Spleen (tissue), 11 donors: ENCODE measurements around the gene RIPOR2. TPM values are rescaled to one million over a fixed set of nuclear protein-coding genes. Genes with fewer than 3 reads are reported as not detected.
A peak's percentile ranks its signal among the peaks of the same experiment; 100 is the strongest.
"Not testable (repeated sequence)": the region's sequence is repeated elsewhere in the genome, so short reads cannot be mapped to it uniquely, and the experiment has no call there.

Experiments
- DNase-seq: peaks from one replicate; pipeline ENCODE4 v3.0.0-alpha.2; 2020
- H3K27ac ChIP-seq, 8 donors: fragments of 200-600 bp; sonication (generic) in 7 of 8; 1 replicate in 4 of 8; 2 replicates in 4 of 8; pipeline versions ENCODE4 v1.5.0 to v1.8.0; 2016 to 2021; ENCODE audit warnings: inconsistent platforms in 4 of 8, mild to moderate bottlenecking in 4 of 8, moderate library complexity in 1 of 8
- H3K27me3 ChIP-seq, 7 donors: fragments of 200-600 bp; sonication (generic) in 6 of 7; replicated peaks in 1 of 7; 1 replicate in 4 of 7; 2 replicates in 3 of 7; pipeline versions ENCODE4 v1.5.0 to v1.8.0; 2016 to 2021; ENCODE audit warnings: inconsistent platforms in 3 of 7, mild to moderate bottlenecking in 1 of 7
- H3K36me3 ChIP-seq, 6 donors: fragments of 200-600 bp; sonication (generic) in 5 of 6; 1 replicate in 4 of 6; 2 replicates in 2 of 6; pipeline versions ENCODE4 v1.5.0 to v1.8.0; 2016 to 2021; ENCODE audit warnings: inconsistent platforms in 2 of 6
- H3K4me1 ChIP-seq, 6 donors: fragments of 200-600 bp; sonication (generic) in 5 of 6; 1 replicate in 3 of 6; 2 replicates in 3 of 6; pipeline versions ENCODE4 v1.5.0 to v1.8.0; 2016 to 2021; ENCODE audit warnings: inconsistent platforms in 3 of 6
- H3K4me3 ChIP-seq, 8 donors: fragments of 200-600 bp; sonication (generic) in 7 of 8; 1 replicate in 4 of 8; 2 replicates in 4 of 8; pipeline versions ENCODE4 v1.5.0 to v1.8.0; 2016 to 2021; ENCODE audit warnings: inconsistent platforms in 4 of 8, mild to moderate bottlenecking in 4 of 8, moderate library complexity in 2 of 8
- H3K9me3 ChIP-seq, 8 donors: fragments of 200-600 bp; sonication (generic) in 7 of 8; 1 replicate in 4 of 8; 2 replicates in 4 of 8; pipeline versions ENCODE4 v1.5.0 to v1.8.0; 2016 to 2021; ENCODE audit warnings: inconsistent platforms in 4 of 8
- POLR2A ChIP-seq, 3 donors: fragments of 450-650 bp; IDR thresholded peaks; one replicate each; pipeline ENCODE4 v1.5.1; 2017; ENCODE audit warnings: antibody characterized with exemption in 3 of 3, mild to moderate bottlenecking in 1 of 3
- POLR2AphosphoS5 ChIP-seq, 3 donors: sonication (generic); formaldehyde crosslinking; IDR thresholded peaks; one replicate each; pipeline ENCODE4 v1.5.1; 2017; ENCODE audit warnings: antibody characterized with exemption in 3 of 3
- WGBS, 5 donors: extraction: QIAGEN DNeasy Blood & Tissue Kit in 3 of 5; methylation state at CpG; one replicate each; pipeline versions ENCODE4 v1.1.5 to v1.1.7; 2013 to 2018; 5-methylcytosine and 5-hydroxymethylcytosine counted together
- intact Hi-C: fragments of 100-400 bp; cut with DNase I; formaldehyde crosslinking; loops from one replicate; pipeline ENCODE4 v1.15.0; 2023; ENCODE audit warnings: low total_unique reads
- polyA plus RNA-seq, 3 donors: library from polyadenylated mRNA; stranded (reverse); fragments of 200-250 nt; gene quantifications; one replicate each; pipeline ENCODE4 v1.2.1, GENCODE V29; 2013
- total RNA-seq, 7 donors: library from RNA; depleted of rRNA in 3 of 7; stranded (reverse); fragments of >200 nt in 3 of 7; fragmentation: NEBNext Ultra II Directional in 4 of 7; extraction: Animal tissue kit (Norgen Biotek cat#: 25700) in 4 of 7; gene quantifications; one replicate each; pipeline versions ENCODE4 v1.1.0 to v1.2.1, GENCODE V29; 2016 to 2021
- TF ChIP-seq, protein P1 (sequence below), 11 experiments: fragments of 200-600 bp in 7 of 11; fragments of 450-650 bp in 4 of 11; sonication (generic) in 4 of 11; IDR thresholded peaks in 8 of 11; conservative IDR thresholded peaks in 3 of 11; 1 replicate in 7 of 11; 2 replicates in 4 of 11; pipeline versions ENCODE4 v1.4.0 to v1.8.0; 2016 to 2021; ENCODE audit warnings: antibody characterized with exemption in 11 of 11, inconsistent platforms in 4 of 11, mild to moderate bottlenecking in 1 of 11
- donor health status: healthy with polysubstance abuse.
- donor health status: DM: no; HTN: no; CAD: no; lungs with moderate emphysema.
- donor health status: DM: no; HTN: no; CAD: no.
- donor health status: Bipolar disorder and iron deficiency.
- donor health status: healthy.
- donor health status: DM: no; HTN: no; CAD: no.
- donor health status: DM: yes; HTN: yes; CAD: no.

Gene RIPOR2
- total and polyA plus RNA-seq, 10 donors: 40.6 to 247 (median 147) TPM

GRCh38 chr6:24759718-24760117 lies 176.0 kb downstream of the RIPOR2 start:
- Histone ChIP-seq H3K9me3 (no peaks in the 10 kb centered on the region), H3K27me3 (no peaks in the 10 kb centered on the region), H3K4me1 (peaks cover 0 to 4% (median 0%) of the 10 kb centered on the region in 6 donors), H3K4me3 (no peak overlapping the region), H3K36me3 (no peaks in the 10 kb centered on the region), H3K27ac (no peak overlapping the region)
- no peak for DNase-seq
- TF ChIP-seq POLR2AphosphoS5 (IDR thresholded peaks at IDR 0.05) (no peak), POLR2A (IDR thresholded peaks at IDR 0.05) (no peak)
- TF ChIP-seq, protein P1, sequence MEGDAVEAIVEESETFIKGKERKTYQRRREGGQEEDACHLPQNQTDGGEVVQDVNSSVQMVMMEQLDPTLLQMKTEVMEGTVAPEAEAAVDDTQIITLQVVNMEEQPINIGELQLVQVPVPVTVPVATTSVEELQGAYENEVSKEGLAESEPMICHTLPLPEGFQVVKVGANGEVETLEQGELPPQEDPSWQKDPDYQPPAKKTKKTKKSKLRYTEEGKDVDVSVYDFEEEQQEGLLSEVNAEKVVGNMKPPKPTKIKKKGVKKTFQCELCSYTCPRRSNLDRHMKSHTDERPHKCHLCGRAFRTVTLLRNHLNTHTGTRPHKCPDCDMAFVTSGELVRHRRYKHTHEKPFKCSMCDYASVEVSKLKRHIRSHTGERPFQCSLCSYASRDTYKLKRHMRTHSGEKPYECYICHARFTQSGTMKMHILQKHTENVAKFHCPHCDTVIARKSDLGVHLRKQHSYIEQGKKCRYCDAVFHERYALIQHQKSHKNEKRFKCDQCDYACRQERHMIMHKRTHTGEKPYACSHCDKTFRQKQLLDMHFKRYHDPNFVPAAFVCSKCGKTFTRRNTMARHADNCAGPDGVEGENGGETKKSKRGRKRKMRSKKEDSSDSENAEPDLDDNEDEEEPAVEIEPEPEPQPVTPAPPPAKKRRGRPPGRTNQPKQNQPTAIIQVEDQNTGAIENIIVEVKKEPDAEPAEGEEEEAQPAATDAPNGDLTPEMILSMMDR (IDR thresholded peaks at IDR 0.05 in 8 of 11, conservative IDR thresholded peaks at IDR 0.05 in 3 of 11): no peak
- 89 to 98% (median 95%) methylated on average over 3 of the region's 3 CpGs for WGBS, 5 donors
- intact Hi-C loops: no loop called here

GRCh38 chr6:24757611-24758010 lies 178.1 kb downstream of the RIPOR2 start:
- Histone ChIP-seq H3K36me3 (no peaks in the 10 kb centered on the region), H3K27me3 (no peaks in the 10 kb centered on the region), H3K27ac (peak overlapping the region in 5 of 8 donors; percentile 15 to 51 (median 29)), H3K9me3 (no peaks in the 10 kb centered on the region), H3K4me3 (no peak overlapping the region), H3K4me1 (peaks cover 0 to 4% (median 0%) of the 10 kb centered on the region in 6 donors)
- TF ChIP-seq POLR2AphosphoS5 (IDR thresholded peaks at IDR 0.05): no peak
- no peak for TF ChIP-seq POLR2A (IDR thresholded peaks at IDR 0.05)
- TF ChIP-seq, protein P1 (IDR thresholded peaks at IDR 0.05 in 8 of 11, conservative IDR thresholded peaks at IDR 0.05 in 3 of 11): no peak
- no peak for DNase-seq
- intact Hi-C loops: no loop called here
- WGBS, 5 donors: 71 to 85% (median 80%) methylated on average over 6 of the region's 6 CpGs

- Histone ChIP-seq H3K4me1 (peaks cover 0 to 4% (median 0%) of the 10 kb centered on the region in 6 donors), H3K9me3 (no peaks in the 10 kb centered on the region), H3K4me3 (no peak overlapping the region), H3K27ac (no peak overlapping the region), H3K36me3 (no peaks in the 10 kb centered on the region), H3K27me3 (no peaks in the 10 kb centered on the region)
- DNase-seq: no peak
- TF ChIP-seq POLR2AphosphoS5 (IDR thresholded peaks at IDR 0.05) (no peak), POLR2A (IDR thresholded peaks at IDR 0.05) (no peak)
- TF ChIP-seq, protein P1 (IDR thresholded peaks at IDR 0.05 in 8 of 11, conservative IDR thresholded peaks at IDR 0.05 in 3 of 11): no peak
- intact Hi-C loops: no loop called here
Observed at GRCh38 chr6:24755279-24755678, 180.5 kb downstream of the RIPOR2 start.

GRCh38 chr6:24754378-24754777 lies 181.4 kb downstream of the RIPOR2 start:
- DNase-seq, H3K27me3 ChIP-seq, H3K36me3 ChIP-seq, H3K4me3 ChIP-seq, H3K27ac ChIP-seq, intact Hi-C loops, H3K9me3 ChIP-seq: not testable (repeated sequence)
- H3K4me1 ChIP-seq: peaks cover 0 to 12% (median 0%) of the 10 kb centered on the region in 6 donors
- 82 to 92% (median 88%) methylated on average over 4 of the region's 4 CpGs for WGBS, 5 donors

Other genes with a start within 250 kb of the RIPOR2 start
- gene C6orf62, start 216.8 kb downstream of the RIPOR2 start, total RNA-seq: 100 to 1,000 TPM; 129 to 193 (median 146) TPM
- gene C6orf62, start 216.8 kb downstream of the RIPOR2 start, polyA plus RNA-seq: 10 to 100 TPM; 75.5 to 87.3 (median 78.6) TPM
- 10 to 100 TPM; 11.1 to 32.3 (median 16.7) TPM for gene GMNN, start 161.0 kb downstream of the RIPOR2 start, total RNA-seq
- gene GMNN, start 161.0 kb downstream of the RIPOR2 start, polyA plus RNA-seq: 10 to 100 TPM; 12.4 to 17.3 (median 13.9) TPM
- 1 to 10 TPM in 3 of 7 donors, under 1 TPM in 1, not detected in 3; 0.57 to 3.0 (median 1.5) TPM for gene ARMH2, start 137.0 kb downstream of the RIPOR2 start, total RNA-seq
- 1 to 10 TPM in 1 of 3 donors, under 1 TPM in 1, not detected in 1; 0.35 to 1.0 TPM for gene ARMH2, start 137.0 kb downstream of the RIPOR2 start, polyA plus RNA-seq